IPS DF 6.9 (cell line): Measurements from ENCODE around the gene SMG7.

Source experiments
- DNase-seq: peaks from one replicate; pipeline ENCODE4 v3.0.0-alpha.2; 2013; ENCODE audit warnings: low read depth, low spot score
- H3K27ac ChIP-seq: one replicate; pipeline ENCODE4 v1.5.1; 2013; ENCODE audit warnings: low read length, control low read depth
- H3K27me3 ChIP-seq: 2 replicates; pipeline ENCODE4 v1.6.1; 2013; ENCODE audit warnings: mild to moderate bottlenecking, low read length; ENCODE audit not compliant: control insufficient read depth, insufficient read depth
- H3K36me3 ChIP-seq: 2 replicates; pipeline ENCODE4 v1.6.1; 2013; ENCODE audit warnings: low read length; ENCODE audit not compliant: control insufficient read depth, insufficient read depth
- H3K4me1 ChIP-seq: 2 replicates; pipeline ENCODE4 v1.6.1; 2013; ENCODE audit warnings: low read length; ENCODE audit not compliant: control insufficient read depth, insufficient read depth
- H3K4me3 ChIP-seq: 2 replicates; pipeline ENCODE4 v1.5.1; 2013; ENCODE audit warnings: mild to moderate bottlenecking, low read length
- H3K9me3 ChIP-seq: 2 replicates; pipeline ENCODE4 v1.6.1; 2013; ENCODE audit warnings: low read length, inconsistent platforms; ENCODE audit not compliant: control insufficient read depth, insufficient read depth
- WGBS: extraction: QIAGEN DNeasy Blood & Tissue Kit; methylation state at CpG from one replicate; pipeline ENCODE4 v1.1.7; 2013; ENCODE audit warnings: mixed read lengths, missing lambda C conversion rate; ENCODE audit not compliant: insufficient read length, insufficient coverage; 5-methylcytosine and 5-hydroxymethylcytosine counted together

Gene SMG7

GRCh38 chr1:183537405-183537804, 65.1 kb downstream of the SMG7 start:
- H3K4me3 ChIP-seq = no peak overlapping the region
- no peak overlapping the region for H3K27ac ChIP-seq
- DNase-seq = no peak
- no peaks in the 10 kb centered on the region for H3K27me3 ChIP-seq
- peaks cover 8% of the 10 kb centered on the region; the same call in 1 of the 2 replicates for H3K36me3 ChIP-seq
- no peaks in the 10 kb centered on the region for H3K9me3 ChIP-seq
- no CpG with 5 or more reads among the region's 4 CpGs for WGBS
- no peaks in the 10 kb centered on the region for H3K4me1 ChIP-seq

- Histone ChIP-seq H3K27me3 (no peaks in the 10 kb centered on the region), H3K36me3 (peaks cover 12% of the 10 kb centered on the region; the same call in 1 of the 2 replicates), H3K4me1 (no peaks in the 10 kb centered on the region), H3K4me3 (no peak overlapping the region), H3K27ac (no peak overlapping the region), H3K9me3 (no peaks in the 10 kb centered on the region)
- peak; percentile 25 for DNase-seq
- no CpG with 5 or more reads among the region's 2 CpGs for WGBS
Measured at GRCh38 chr1:183543619-183544204, 71.4 kb downstream of the SMG7 start.

- Histone ChIP-seq H3K4me3 (no peak overlapping the region), H3K9me3 (no peaks in the 10 kb centered on the region), H3K27me3 (no peaks in the 10 kb centered on the region), H3K27ac (no peak overlapping the region), H3K4me1 (no peaks in the 10 kb centered on the region), H3K36me3 (peaks cover 12% of the 10 kb centered on the region; the same call in 1 of the 2 replicates)
- no peak for DNase-seq
- WGBS = no CpG with 5 or more reads among the region's 5 CpGs
Measured at GRCh38 chr1:183544598-183545297, 72.4 kb downstream of the SMG7 start.

- no peak overlapping the region for H3K27ac ChIP-seq
- no peak for DNase-seq
Measured at GRCh38 chr1:183546427-183546826, 74.1 kb downstream of the SMG7 start.

GRCh38 chr1:183548116-183548515, 75.8 kb downstream of the SMG7 start:
- Histone ChIP-seq H3K27me3 (no peaks in the 10 kb centered on the region), H3K9me3 (no peaks in the 10 kb centered on the region), H3K4me3 (no peak overlapping the region), H3K4me1 (no peaks in the 10 kb centered on the region), H3K27ac (no peak overlapping the region), H3K36me3 (peaks cover 12% of the 10 kb centered on the region; the same call in 1 of the 2 replicates)
- no peak for DNase-seq
- WGBS = no CpG with 5 or more reads among the region's 1 CpG

More at GRCh38 chr1:183546427-183546826, 74.1 kb downstream of the SMG7 start:
- no peaks in the 10 kb centered on the region for H3K4me1 ChIP-seq
- no peaks in the 10 kb centered on the region for H3K27me3 ChIP-seq
- peaks cover 7% of the 10 kb centered on the region; the same call in 1 of the 2 replicates for H3K36me3 ChIP-seq
- H3K9me3 ChIP-seq = no peaks in the 10 kb centered on the region
- WGBS = no CpG with 5 or more reads among the region's 2 CpGs
- no peak overlapping the region for H3K4me3 ChIP-seq

- no peak overlapping the region for H3K27ac ChIP-seq
- WGBS = no CpG with 5 or more reads among the region's 3 CpGs
- H3K9me3 ChIP-seq = no peaks in the 10 kb centered on the region
- no peak overlapping the region for H3K4me3 ChIP-seq
- no peaks in the 10 kb centered on the region; the same call in 1 of the 2 replicates for H3K27me3 ChIP-seq
- peaks cover 9% of the 10 kb centered on the region; the same call in 1 of the 2 replicates for H3K36me3 ChIP-seq
- no peaks in the 10 kb centered on the region for H3K4me1 ChIP-seq
- no peak for DNase-seq
Measured at GRCh38 chr1:183550915-183551314, 78.6 kb downstream of the SMG7 start.

- H3K9me3 ChIP-seq = no peaks in the 10 kb centered on the region
- no CpG with 5 or more reads among the region's 9 CpGs for WGBS
Measured at GRCh38 chr1:183551924-183552323, 79.6 kb downstream of the SMG7 start.

GRCh38 chr1:183552441-183552840, 80.1 kb downstream of the SMG7 start:
- peaks cover 9% of the 10 kb centered on the region; the same call in 1 of the 2 replicates for H3K36me3 ChIP-seq
- no peaks in the 10 kb centered on the region for H3K9me3 ChIP-seq
- DNase-seq = no peak
- H3K4me3 ChIP-seq = no peak overlapping the region
- H3K4me1 ChIP-seq = no peaks in the 10 kb centered on the region
- no peak overlapping the region for H3K27ac ChIP-seq
- H3K27me3 ChIP-seq = no peaks in the 10 kb centered on the region; the same call in 1 of the 2 replicates
- no CpG with 5 or more reads among the region's 7 CpGs for WGBS

More at GRCh38 chr1:183551924-183552323, 79.6 kb downstream of the SMG7 start:
- no peak for DNase-seq
- peaks cover 9% of the 10 kb centered on the region; the same call in 1 of the 2 replicates for H3K36me3 ChIP-seq
- H3K4me3 ChIP-seq = no peak overlapping the region
- H3K27ac ChIP-seq = no peak overlapping the region
- H3K27me3 ChIP-seq = no peaks in the 10 kb centered on the region; the same call in 1 of the 2 replicates
- no peaks in the 10 kb centered on the region for H3K4me1 ChIP-seq

GRCh38 chr1:183552891-183553290, 80.6 kb downstream of the SMG7 start:
- peaks cover 9% of the 10 kb centered on the region; the same call in 1 of the 2 replicates for H3K36me3 ChIP-seq
- WGBS = 100% methylated on average over 1 of the region's 6 CpGs
- no peak overlapping the region for H3K4me3 ChIP-seq

GRCh38 chr1:183553331-183553730, 81.0 kb downstream of the SMG7 start:
- peaks cover 9% of the 10 kb centered on the region; the same call in 1 of the 2 replicates for H3K36me3 ChIP-seq
- H3K4me3 ChIP-seq = no peak overlapping the region
- no peak for DNase-seq
- no peak overlapping the region for H3K27ac ChIP-seq
- WGBS = no CpG with 5 or more reads among the region's 5 CpGs
- no peaks in the 10 kb centered on the region for H3K4me1 ChIP-seq
- no peaks in the 10 kb centered on the region; the same call in 1 of the 2 replicates for H3K27me3 ChIP-seq
- H3K9me3 ChIP-seq = no peaks in the 10 kb centered on the region

More at GRCh38 chr1:183552891-183553290, 80.6 kb downstream of the SMG7 start:
- Histone ChIP-seq H3K9me3 (no peaks in the 10 kb centered on the region), H3K4me1 (no peaks in the 10 kb centered on the region), H3K27me3 (no peaks in the 10 kb centered on the region; the same call in 1 of the 2 replicates), H3K27ac (no peak overlapping the region)
- DNase-seq = no peak
